ENCODE measurements around the gene RSRC1.

GRCh38 chr3:158368271-158368670 is 258.4 kb downstream of the RSRC1 start:
- TF ChIP-seq CTCF (IDR thresholded peaks at IDR 0.05; ENCODE audit: insufficient read depth, low read length, poor library complexity, severe bottlenecking), result no peak
- no peak for TF ChIP-seq EZH2phosphoT487 (conservative IDR thresholded peaks at IDR 0.05; ENCODE audit: low read length)

Data from SU-DHL-6 (cell line).